K562 (cell line): ENCODE measurements around the gene RNF34. TPM values are rescaled to one million over a fixed set of nuclear protein-coding genes. Genes with fewer than 3 reads are reported as not detected.

ENCODE experiments used
- ATAC-seq: fragments of 200-7000 bp; cut with Tn5 transposase; 3 replicates; pipeline ENCODE4 v1.9.1; 2020; ENCODE audit warnings: moderate library complexity
- BruUV-seq: library from RNA; stranded (reverse); fragments of 400-500 nt; replicated peaks from 2 replicates; lab custom pipeline; 2021; lab: Mats Ljungman, UMichigan
- CTCF ChIA-PET: fragments of 300-600 bp; formaldehyde crosslinking; extraction: SDS; loops from one replicate; lab custom pipeline; 2021; ENCODE audit warnings: low intra/inter-chr PET ratio; lab: Yijun Ruan, JAX
- POLR2A ChIA-PET: fragments of 300-600, 350-650 bp; sonication (Branson Sonifier 250); formaldehyde crosslinking; extraction: SDS; loops from one replicate; lab custom pipeline; 2021; ENCODE audit warnings: antibody characterized with exemption, inconsistent platforms; lab: Yijun Ruan, JAX
- DNase-seq, 4 experiments: peaks; one replicate each; pipeline versions ENCODE4 v3.0.0 to v3.0.0-alpha.2; 2011 to 2018; ENCODE audit warnings: low spot score in 3 of 4, mixed read lengths in 3 of 4; ENCODE audit errors: extremely low read depth in 1 of 4
- FAIRE-seq: peaks from 2 replicates; lab custom pipeline; 2011; peaks lifted over from hg19 to GRCh38; lab: Jason Lieb, UNC
- H2AFZ ChIP-seq: 2 replicates; pipeline ENCODE4 v1.6.0; 2011; ENCODE audit warnings: low read depth, low read length, control low read depth, inconsistent platforms
- H3K27ac ChIP-seq: fragments of 200-600 bp; 3 replicates; pipeline ENCODE4 v1.8.0; 2011; ENCODE audit warnings: low read depth, mild to moderate bottlenecking, control low read depth, inconsistent platforms, low read length, moderate library complexity, mixed read lengths; ENCODE audit errors: extremely low read depth
- H3K27me3 ChIP-seq, 2 experiments: fragments of 300-600 bp in 1 of 2; 2 replicates in 1 of 2; 3 replicates in 1 of 2; pipeline versions ENCODE4 v1.6.0 to v1.8.0; 2011; ENCODE audit warnings: inconsistent platforms in 2 of 2, low read length in 2 of 2, mild to moderate bottlenecking in 1 of 2, mixed read lengths in 1 of 2, moderate library complexity in 1 of 2; ENCODE audit not compliant: control insufficient read depth in 2 of 2, insufficient read depth in 2 of 2
- H3K36me3 ChIP-seq: fragments of 300-600 bp; 3 replicates; pipeline ENCODE4 v1.8.0; 2011; ENCODE audit warnings: mild to moderate bottlenecking, low read length, inconsistent platforms; ENCODE audit not compliant: control insufficient read depth, insufficient read depth
- H3K4me1 ChIP-seq, 2 experiments: fragments of 200-600 bp in 1 of 2; replicated peaks in 1 of 2; 2 replicates in 1 of 2; 3 replicates in 1 of 2; pipeline versions ENCODE4 v1.5.1 to v1.8.0; 2011; ENCODE audit warnings: inconsistent platforms in 2 of 2, low read length in 2 of 2, mild to moderate bottlenecking in 1 of 2, mixed read lengths in 1 of 2, moderate library complexity in 1 of 2; ENCODE audit not compliant: control insufficient read depth in 2 of 2, insufficient read depth in 2 of 2
- H3K4me2 ChIP-seq: 2 replicates; pipeline ENCODE4 v1.6.1; 2011; ENCODE audit warnings: low read length, control low read depth, inconsistent platforms, mixed read lengths; ENCODE audit not compliant: insufficient read depth
- H3K4me3 ChIP-seq: fragments of 200-600 bp; sonication (generic), shearing (Covaris generic); 2 replicates; pipeline ENCODE4 v1.5.1; 2016; ENCODE audit warnings: control low read depth, inconsistent platforms
- H3K79me2 ChIP-seq: fragments of 200-600 bp; 3 replicates; pipeline ENCODE4 v1.8.0; 2011; ENCODE audit warnings: low read length, inconsistent platforms; ENCODE audit not compliant: control insufficient read depth, insufficient read depth
- H3K9ac ChIP-seq, 2 experiments: 2 replicates each; pipeline versions ENCODE4 v1.6.0 to v1.6.1; 2011; ENCODE audit warnings: low read depth in 2 of 2, low read length in 2 of 2, control low read depth in 1 of 2, inconsistent platforms in 1 of 2, mild to moderate bottlenecking in 1 of 2, mixed read lengths in 1 of 2; ENCODE audit not compliant: insufficient read depth in 1 of 2
- H3K9me1 ChIP-seq: one replicate; pipeline ENCODE4 v1.6.0; 2011; ENCODE audit warnings: inconsistent platforms, mild to moderate bottlenecking, low read length, moderate library complexity; ENCODE audit not compliant: control insufficient read depth, insufficient read depth
- H3K9me3 ChIP-seq: replicated peaks from 2 replicates; pipeline ENCODE4 v1.5.1; 2011; ENCODE audit warnings: low read depth, low read length, inconsistent platforms; ENCODE audit not compliant: control insufficient read depth, insufficient read depth
- H4K20me1 ChIP-seq: replicated peaks from 2 replicates; pipeline ENCODE4 v1.6.1; 2011; ENCODE audit warnings: low read length, inconsistent platforms, mixed read lengths; ENCODE audit not compliant: control insufficient read depth, insufficient read depth
- RBFOX2 ChIP-seq: fragments of 200-400 bp; formaldehyde crosslinking; IDR thresholded peaks from 2 replicates; pipeline ENCODE4 v1.6.1; 2017; ENCODE audit warnings: low read depth, mild to moderate bottlenecking, low read length, moderate library complexity
- RFX5 ChIP-seq: IDR thresholded peaks from 2 replicates; pipeline ENCODE4 v1.6.1; 2011; ENCODE audit warnings: low read depth, mild to moderate bottlenecking, improper control_type of control experiment, low read length
- STAG1 ChIP-seq: sonication (generic); formaldehyde crosslinking; IDR thresholded peaks from 2 replicates; pipeline ENCODE4 v1.5.0; 2020; ENCODE audit warnings: missing genetic modification reagents, borderline replicate concordance
- TARDBP ChIP-seq: fragments of 450-650 bp; IDR thresholded peaks from 2 replicates; pipeline ENCODE4 v1.6.1; 2016
- ZFP1 ChIP-seq: fragments of 450-650 bp; formaldehyde crosslinking; IDR thresholded peaks from 2 replicates; pipeline ENCODE4 v1.4.0; 2020; ENCODE audit warnings: mild to moderate bottlenecking, mixed read lengths
- WGBS: fragments of 100-300 bp; shearing (Covaris generic); methylation state at CpG from one replicate; pipeline ENCODE4 v1.1.6; 2016; ENCODE audit warnings: low coverage, mixed read lengths; ENCODE audit not compliant: insufficient coverage; ENCODE audit errors: missing lambda C conversion rate; 5-methylcytosine and 5-hydroxymethylcytosine counted together
- in situ Hi-C: fragments of 300-500 bp; cut with MboI; formaldehyde crosslinking; loops from 4 replicates; pipeline ENCODE4 v1.15.0; 2018; ENCODE audit warnings: inconsistent platforms, mixed read lengths
- intact Hi-C: fragments of 100-400 bp; cut with micrococcal nuclease; formaldehyde crosslinking; loops from 2 replicates; pipeline ENCODE4 v1.14.2; 2022
- polyA plus RNA-seq, 8 experiments: library from polyadenylated mRNA; depleted of rRNA in 4 of 8; stranded (reverse) in 5 of 8; unstranded in 3 of 8; fragments of >200 nt; fragmentation: Nextera tagmentation in 2 of 8; fragmentation: Illumina TruSeq in 1 of 8; extraction: Ambion mirVana in 2 of 8; extraction: Trizol in 1 of 8; gene quantifications; 2 replicates each; pipeline versions ENCODE4 v1.2.1 to v1.2.3, GENCODE V29; 2011 to 2014; ENCODE audit warnings: inconsistent platforms in 1 of 8, missing spikeins in 1 of 8
- total RNA-seq, 7 experiments: library from RNA; depleted of rRNA in 6 of 7; stranded (reverse); fragments of >200 nt in 6 of 7; fragmentation: Illumina TruSeq in 2 of 7; extraction: Trizol in 2 of 7; gene quantifications; 2 replicates each; pipeline versions ENCODE4 v1.2.1 to v1.2.3, GENCODE V29; 2011 to 2021; ENCODE audit warnings: low replicate concordance in 1 of 7
- TF ChIP-seq, protein P1 (sequence below): sonication (generic); formaldehyde crosslinking; IDR thresholded peaks from 2 replicates; pipeline ENCODE4 v1.8.0; 2022; ENCODE audit warnings: missing genetic modification reagents, mild to moderate bottlenecking, moderate library complexity, borderline replicate concordance
- TF ChIP-seq, protein P2 (sequence below): IDR thresholded peaks from 2 replicates; pipeline ENCODE4 v1.6.1; 2014; ENCODE audit warnings: antibody characterized with exemption

RNF34 gene
- total and polyA plus RNA-seq, 9 of the 15 experiments (the other 6 are each of a cell fraction or from before 2014, with no cell fraction given): 41.7 to 88.9 (median 54.1) TPM

DNA sequence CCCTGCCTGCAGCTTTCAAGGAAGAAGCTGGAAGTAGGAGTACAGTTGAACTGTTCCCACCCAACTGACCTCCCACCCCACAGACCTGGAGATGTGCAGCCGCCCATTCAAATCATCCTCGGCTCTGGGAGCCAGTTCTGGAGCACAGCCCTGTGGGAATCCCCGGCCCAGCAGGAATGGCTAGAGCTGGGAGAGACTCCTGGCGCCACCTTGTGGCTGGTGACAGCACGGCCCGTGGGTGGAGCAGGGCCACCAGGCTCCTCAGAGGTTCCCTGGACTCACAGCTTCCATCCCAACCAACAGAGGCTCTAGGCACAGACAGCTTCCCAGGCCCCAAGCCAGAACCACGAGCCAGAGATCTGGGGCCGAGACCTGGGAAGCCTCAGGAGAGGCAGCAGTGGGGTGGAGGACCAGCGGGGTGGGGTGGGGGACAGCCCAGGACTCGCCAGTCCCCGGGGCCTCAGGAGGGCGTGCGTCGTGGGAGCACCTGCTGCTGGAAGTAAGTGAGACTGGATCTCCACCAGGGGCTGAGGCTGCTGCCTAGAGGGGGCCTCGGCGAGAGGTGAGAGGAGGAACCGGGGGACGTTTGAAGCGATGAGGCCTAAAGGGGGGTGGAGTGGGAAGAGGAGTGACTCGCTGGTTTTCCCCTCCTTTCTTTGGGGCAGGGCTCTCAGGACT lies 43.4 kb downstream of the RNF34 start (continued):
- TF ChIP-seq RFX5 (no peak), STAG1 (CRISPR knock-in tag) (peak; percentile 64; the same call in 1 of the 2 replicates)

DNA sequence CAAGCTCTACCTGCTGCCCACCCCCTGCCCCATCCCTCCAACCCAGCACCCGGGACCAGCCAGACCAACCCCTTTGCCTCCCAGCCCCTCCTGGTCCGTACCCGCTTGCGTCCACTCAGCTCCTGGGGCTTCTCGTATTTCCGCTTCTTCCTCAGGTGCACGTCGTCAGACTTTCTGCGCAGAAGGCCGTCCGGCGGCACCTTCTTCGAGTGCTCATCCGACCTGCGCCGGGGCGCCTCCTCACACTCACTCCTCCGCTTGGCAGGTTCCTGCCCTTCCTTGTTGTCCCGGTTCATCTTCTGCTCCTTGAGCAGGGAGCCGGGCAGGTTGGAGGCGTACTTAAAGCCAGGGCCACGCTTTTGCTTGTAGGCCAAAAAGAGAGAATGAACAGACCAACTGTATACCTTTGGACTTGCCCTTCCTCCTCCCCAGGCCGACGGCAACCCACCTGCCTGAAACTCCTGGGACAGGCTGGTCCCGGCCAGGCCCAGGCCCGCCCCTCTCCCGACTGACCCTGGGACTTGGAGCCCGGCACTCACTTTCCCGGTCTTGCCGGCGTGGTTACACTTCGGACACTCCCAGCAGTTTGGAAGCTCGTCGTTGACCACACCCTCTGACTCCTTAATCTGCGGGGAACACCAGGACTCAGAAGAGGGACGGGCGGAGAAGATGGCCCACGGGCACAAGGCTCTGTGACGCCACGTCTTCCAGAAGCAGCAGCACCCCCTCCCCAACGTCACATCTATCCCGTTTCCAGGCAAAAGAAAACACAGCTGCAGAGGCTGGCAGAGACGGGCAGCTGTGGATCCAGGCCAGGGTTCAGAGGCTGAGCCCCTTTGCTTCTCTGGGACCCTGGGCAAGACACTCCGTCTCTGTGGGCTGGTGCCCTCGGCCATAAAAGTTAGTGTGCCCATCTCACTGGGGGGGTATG lies 44.3 kb downstream of the RNF34 start:
- H3K4me2 ChIP-seq: no peak overlapping the region
- WGBS: 88% methylated on average over 36 of the region's 45 CpGs
- ATAC-seq (no peak), FAIRE-seq (no peak), DNase-seq (no peak)
- H2AFZ ChIP-seq: no peak overlapping the region
- H3K27ac ChIP-seq: no peak overlapping the region
- no peaks in the 10 kb centered on the region for H3K27me3 ChIP-seq
- H3K9ac ChIP-seq: peak overlapping the region in 1 of 2 experiments; percentile 35; a peak in 1 of 4 replicates
- intact Hi-C loops: loop anchor here (2.0 kb wide), 1 partner anchor 109 kb away; no protein-coding TSS in a partner anchor
- ChIA-PET CTCF (interaction anchor here (0.5 to 1.7 kb wide), 4 partner anchors 19 to 382 kb away, joined by 3 to 11 read pairs (median 4); no protein-coding TSS in a partner anchor), POLR2A (interaction anchor here (0.6 to 1.7 kb wide), 9 partner anchors 9 to 151 kb away, joined by 3 to 4 read pairs (median 3); partner anchors contain the start of gene ANAPC5)
- in situ Hi-C loops: no loop called here
- H3K79me2 ChIP-seq: no peaks in the 10 kb centered on the region; the same call in 2 of the 3 replicates
- BruUV-seq: no TSS peak
- H3K4me1 ChIP-seq: peaks cover 0 to 26% of the 10 kb centered on the region in 2 experiments; a peak in 2 of 5 replicates
- H3K9me3 ChIP-seq: no peaks in the 10 kb centered on the region
- no peaks in the 10 kb centered on the region for H3K9me1 ChIP-seq
- H4K20me1 ChIP-seq: 0 out of 2 replicates have a peak, but pooled peaks cover 6% of the 10 kb centered on the region
- H3K4me3 ChIP-seq: no peak overlapping the region
- peaks cover 78% of the 10 kb centered on the region; the same call in 2 of the 3 replicates for H3K36me3 ChIP-seq
- TF ChIP-seq ZFP1 (CRISPR knock-in tag) (no peak), TARDBP (no peak), RBFOX2 (no peak)
- TF ChIP-seq, protein P1, sequence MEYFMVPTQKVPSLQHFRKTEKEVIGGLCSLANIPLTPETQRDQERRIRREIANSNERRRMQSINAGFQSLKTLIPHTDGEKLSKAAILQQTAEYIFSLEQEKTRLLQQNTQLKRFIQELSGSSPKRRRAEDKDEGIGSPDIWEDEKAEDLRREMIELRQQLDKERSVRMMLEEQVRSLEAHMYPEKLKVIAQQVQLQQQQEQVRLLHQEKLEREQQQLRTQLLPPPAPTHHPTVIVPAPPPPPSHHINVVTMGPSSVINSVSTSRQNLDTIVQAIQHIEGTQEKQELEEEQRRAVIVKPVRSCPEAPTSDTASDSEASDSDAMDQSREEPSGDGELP: no peak
- TF ChIP-seq, protein P2, sequence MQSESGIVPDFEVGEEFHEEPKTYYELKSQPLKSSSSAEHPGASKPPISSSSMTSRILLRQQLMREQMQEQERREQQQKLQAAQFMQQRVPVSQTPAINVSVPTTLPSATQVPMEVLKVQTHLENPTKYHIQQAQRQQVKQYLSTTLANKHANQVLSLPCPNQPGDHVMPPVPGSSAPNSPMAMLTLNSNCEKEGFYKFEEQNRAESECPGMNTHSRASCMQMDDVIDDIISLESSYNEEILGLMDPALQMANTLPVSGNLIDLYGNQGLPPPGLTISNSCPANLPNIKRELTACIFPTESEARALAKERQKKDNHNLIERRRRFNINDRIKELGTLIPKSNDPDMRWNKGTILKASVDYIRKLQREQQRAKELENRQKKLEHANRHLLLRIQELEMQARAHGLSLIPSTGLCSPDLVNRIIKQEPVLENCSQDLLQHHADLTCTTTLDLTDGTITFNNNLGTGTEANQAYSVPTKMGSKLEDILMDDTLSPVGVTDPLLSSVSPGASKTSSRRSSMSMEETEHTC: no peak
